GM12878 (cell line): ENCODE measurements around the gene CIP2A. TPM values are rescaled to one million over a fixed set of nuclear protein-coding genes. Genes with fewer than 3 reads are reported as not detected.

Experiments used
- CBFB ChIP-seq: IDR thresholded peaks from 2 replicates; pipeline ENCODE4 v1.6.1; 2016; ENCODE audit warnings: antibody characterized with exemption, low read depth
- FOS ChIP-seq: IDR thresholded peaks from 3 replicates; pipeline ENCODE4 v1.6.1; 2011; ENCODE audit warnings: borderline replicate concordance; ENCODE audit not compliant: insufficient read length; ENCODE audit errors: extremely low read depth
- NFIC ChIP-seq: IDR thresholded peaks from 2 replicates; pipeline ENCODE4 v1.6.1; 2012; ENCODE audit warnings: low read depth, mild to moderate bottlenecking, inconsistent platforms, low read length, moderate library complexity
- NFXL1 ChIP-seq: fragments of 450-650 bp; IDR thresholded peaks from 2 replicates; pipeline ENCODE4 v1.6.1; 2017; ENCODE audit warnings: antibody characterized with exemption, mild to moderate bottlenecking, borderline replicate concordance
- SIN3A ChIP-seq: IDR thresholded peaks from 2 replicates; pipeline ENCODE4 v1.6.1; 2012; ENCODE audit warnings: low read depth, low read length, improper control_type of control experiment
- polyA plus RNA-seq, 11 experiments: library from polyadenylated mRNA; depleted of rRNA in 4 of 11; unstranded in 6 of 11; stranded (reverse) in 5 of 11; fragments of >200 nt; fragmentation: Nextera tagmentation in 4 of 11; fragmentation: Illumina TruSeq in 1 of 11; extraction: Ambion mirVana in 4 of 11; extraction: Trizol in 1 of 11; gene quantifications; 1 replicate in 1 of 11; 2 replicates in 10 of 11; pipeline versions ENCODE4 v1.2.1 to v1.2.3, GENCODE V29; 2011 to 2016; ENCODE audit warnings: inconsistent platforms in 2 of 11, missing spikeins in 2 of 11, low read depth in 1 of 11
- total RNA-seq, 4 experiments: library from RNA; depleted of rRNA in 3 of 4; stranded (reverse); fragments of >200 nt in 3 of 4; fragmentation: Illumina TruSeq in 1 of 4; extraction: Trizol in 1 of 4; gene quantifications; 2 replicates each; pipeline versions ENCODE4 v1.2.1 to v1.2.3, GENCODE V29; 2013 to 2021
- TF ChIP-seq, protein P1 (sequence below): fragments of 450-650 bp; IDR thresholded peaks from 2 replicates; pipeline ENCODE4 v1.6.1; 2017; ENCODE audit warnings: antibody characterized with exemption, mild to moderate bottlenecking, moderate library complexity
- TF ChIP-seq, protein P2 (sequence below): IDR thresholded peaks from 2 replicates; pipeline ENCODE4 v1.6.1; 2011; ENCODE audit warnings: low read depth, mild to moderate bottlenecking, low read length, moderate library complexity, borderline replicate concordance; ENCODE audit errors: extremely low read depth
- TF ChIP-seq, protein P3 (sequence below): IDR thresholded peaks from 2 replicates; pipeline ENCODE4 v1.6.1; 2011; ENCODE audit warnings: borderline replicate concordance, low read depth, mild to moderate bottlenecking, moderate library complexity, mixed read lengths, low read length; ENCODE audit not compliant: insufficient read depth; ENCODE audit errors: extremely low read length
- TF ChIP-seq, protein P4 (sequence below): fragments of 450-650 bp; formaldehyde crosslinking; IDR thresholded peaks from 2 replicates; pipeline ENCODE4 v1.5.0; 2022; ENCODE audit warnings: mild to moderate bottlenecking, missing genetic modification characterization
- TF ChIP-seq, protein P5 (sequence below): fragments of 450-650 bp; IDR thresholded peaks from 2 replicates; pipeline ENCODE4 v1.6.1; 2017; ENCODE audit warnings: mild to moderate bottlenecking, moderate library complexity
- TF ChIP-seq, protein P6 (sequence below): fragments of 150-350 bp; IDR thresholded peaks from 2 replicates; pipeline ENCODE4 v1.6.1; 2016; ENCODE audit warnings: low read depth, low read length

Gene CIP2A
- total and polyA plus RNA-seq, 10 of the 15 experiments (the other 5 are each of a cell fraction or from before 2014, with no cell fraction given) = 12.5 to 29.7 (median 26.5) TPM

DNA sequence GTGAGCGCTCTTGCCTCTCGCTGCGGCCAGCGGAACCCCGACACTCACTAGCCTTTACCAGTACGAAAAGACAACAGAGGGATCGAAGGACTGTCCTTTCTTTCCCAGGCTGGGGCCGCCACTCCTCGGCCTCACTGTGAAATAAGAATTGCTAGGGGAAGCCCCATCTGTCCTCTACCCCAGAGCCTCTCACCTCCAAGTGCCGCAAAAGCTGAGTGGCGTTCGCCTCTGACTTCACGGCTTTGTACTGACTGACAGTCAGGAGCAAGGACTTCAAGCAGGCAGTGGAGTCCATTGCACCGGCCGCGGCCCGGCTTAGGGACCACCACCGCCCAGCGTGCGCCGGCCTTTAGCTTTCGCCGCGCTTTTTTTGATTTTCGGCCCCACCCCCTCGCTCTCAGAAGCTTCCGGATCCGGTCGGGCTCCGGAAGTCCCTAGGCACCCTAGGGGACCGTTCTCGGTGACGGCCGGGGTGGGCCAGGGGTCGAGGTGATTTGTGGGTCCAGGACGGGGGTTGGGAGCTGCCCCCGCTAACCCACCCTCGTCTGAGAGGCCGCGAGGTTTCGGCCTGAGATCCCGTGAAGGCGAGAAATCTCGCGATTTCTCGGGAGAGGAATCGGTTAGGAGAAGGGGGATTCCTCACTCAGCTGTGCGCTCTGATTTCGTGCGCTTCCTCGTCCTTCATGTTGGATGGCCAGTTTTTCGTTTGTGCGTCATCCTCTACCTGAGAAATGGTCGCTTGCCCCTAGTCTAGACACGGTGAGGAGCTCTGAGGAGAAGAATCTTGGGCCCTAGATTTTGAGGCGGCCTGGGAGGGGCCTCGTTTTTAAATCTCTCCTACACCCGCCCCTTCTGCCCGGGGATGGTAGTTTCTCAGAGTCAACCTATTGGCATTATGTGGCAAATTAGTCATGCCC is at the start of gene CIP2A, which contains the start of gene DZIP3 (continued):
- TF ChIP-seq, protein P1, sequence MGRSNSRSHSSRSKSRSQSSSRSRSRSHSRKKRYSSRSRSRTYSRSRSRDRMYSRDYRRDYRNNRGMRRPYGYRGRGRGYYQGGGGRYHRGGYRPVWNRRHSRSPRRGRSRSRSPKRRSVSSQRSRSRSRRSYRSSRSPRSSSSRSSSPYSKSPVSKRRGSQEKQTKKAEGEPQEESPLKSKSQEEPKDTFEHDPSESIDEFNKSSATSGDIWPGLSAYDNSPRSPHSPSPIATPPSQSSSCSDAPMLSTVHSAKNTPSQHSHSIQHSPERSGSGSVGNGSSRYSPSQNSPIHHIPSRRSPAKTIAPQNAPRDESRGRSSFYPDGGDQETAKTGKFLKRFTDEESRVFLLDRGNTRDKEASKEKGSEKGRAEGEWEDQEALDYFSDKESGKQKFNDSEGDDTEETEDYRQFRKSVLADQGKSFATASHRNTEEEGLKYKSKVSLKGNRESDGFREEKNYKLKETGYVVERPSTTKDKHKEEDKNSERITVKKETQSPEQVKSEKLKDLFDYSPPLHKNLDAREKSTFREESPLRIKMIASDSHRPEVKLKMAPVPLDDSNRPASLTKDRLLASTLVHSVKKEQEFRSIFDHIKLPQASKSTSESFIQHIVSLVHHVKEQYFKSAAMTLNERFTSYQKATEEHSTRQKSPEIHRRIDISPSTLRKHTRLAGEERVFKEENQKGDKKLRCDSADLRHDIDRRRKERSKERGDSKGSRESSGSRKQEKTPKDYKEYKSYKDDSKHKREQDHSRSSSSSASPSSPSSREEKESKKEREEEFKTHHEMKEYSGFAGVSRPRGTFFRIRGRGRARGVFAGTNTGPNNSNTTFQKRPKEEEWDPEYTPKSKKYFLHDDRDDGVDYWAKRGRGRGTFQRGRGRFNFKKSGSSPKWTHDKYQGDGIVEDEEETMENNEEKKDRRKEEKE = no peak
- TF ChIP-seq, protein P2, sequence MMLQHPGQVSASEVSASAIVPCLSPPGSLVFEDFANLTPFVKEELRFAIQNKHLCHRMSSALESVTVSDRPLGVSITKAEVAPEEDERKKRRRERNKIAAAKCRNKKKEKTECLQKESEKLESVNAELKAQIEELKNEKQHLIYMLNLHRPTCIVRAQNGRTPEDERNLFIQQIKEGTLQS = no peak
- TF ChIP-seq, protein P3, sequence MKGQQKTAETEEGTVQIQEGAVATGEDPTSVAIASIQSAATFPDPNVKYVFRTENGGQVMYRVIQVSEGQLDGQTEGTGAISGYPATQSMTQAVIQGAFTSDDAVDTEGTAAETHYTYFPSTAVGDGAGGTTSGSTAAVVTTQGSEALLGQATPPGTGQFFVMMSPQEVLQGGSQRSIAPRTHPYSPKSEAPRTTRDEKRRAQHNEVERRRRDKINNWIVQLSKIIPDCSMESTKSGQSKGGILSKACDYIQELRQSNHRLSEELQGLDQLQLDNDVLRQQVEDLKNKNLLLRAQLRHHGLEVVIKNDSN = no peak
- TF ChIP-seq SIN3A (peak; percentile 100), CBFB (peak; percentile 82), FOS (no peak), NFIC (peak; percentile 51; the same call in 1 of the 2 replicates), NFXL1 (no peak)
- TF ChIP-seq, protein P4, sequence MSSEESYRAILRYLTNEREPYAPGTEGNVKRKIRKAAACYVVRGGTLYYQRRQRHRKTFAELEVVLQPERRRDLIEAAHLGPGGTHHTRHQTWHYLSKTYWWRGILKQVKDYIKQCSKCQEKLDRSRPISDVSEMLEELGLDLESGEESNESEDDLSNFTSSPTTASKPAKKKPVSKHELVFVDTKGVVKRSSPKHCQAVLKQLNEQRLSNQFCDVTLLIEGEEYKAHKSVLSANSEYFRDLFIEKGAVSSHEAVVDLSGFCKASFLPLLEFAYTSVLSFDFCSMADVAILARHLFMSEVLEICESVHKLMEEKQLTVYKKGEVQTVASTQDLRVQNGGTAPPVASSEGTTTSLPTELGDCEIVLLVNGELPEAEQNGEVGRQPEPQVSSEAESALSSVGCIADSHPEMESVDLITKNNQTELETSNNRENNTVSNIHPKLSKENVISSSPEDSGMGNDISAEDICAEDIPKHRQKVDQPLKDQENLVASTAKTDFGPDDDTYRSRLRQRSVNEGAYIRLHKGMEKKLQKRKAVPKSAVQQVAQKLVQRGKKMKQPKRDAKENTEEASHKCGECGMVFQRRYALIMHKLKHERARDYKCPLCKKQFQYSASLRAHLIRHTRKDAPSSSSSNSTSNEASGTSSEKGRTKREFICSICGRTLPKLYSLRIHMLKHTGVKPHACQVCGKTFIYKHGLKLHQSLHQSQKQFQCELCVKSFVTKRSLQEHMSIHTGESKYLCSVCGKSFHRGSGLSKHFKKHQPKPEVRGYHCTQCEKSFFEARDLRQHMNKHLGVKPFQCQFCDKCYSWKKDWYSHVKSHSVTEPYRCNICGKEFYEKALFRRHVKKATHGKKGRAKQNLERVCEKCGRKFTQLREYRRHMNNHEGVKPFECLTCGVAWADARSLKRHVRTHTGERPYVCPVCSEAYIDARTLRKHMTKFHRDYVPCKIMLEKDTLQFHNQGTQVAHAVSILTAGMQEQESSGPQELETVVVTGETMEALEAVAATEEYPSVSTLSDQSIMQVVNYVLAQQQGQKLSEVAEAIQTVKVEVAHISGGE (CRISPR knock-in tag) = peak; percentile 54; the same call in 1 of the 2 replicates
- TF ChIP-seq, protein P5, sequence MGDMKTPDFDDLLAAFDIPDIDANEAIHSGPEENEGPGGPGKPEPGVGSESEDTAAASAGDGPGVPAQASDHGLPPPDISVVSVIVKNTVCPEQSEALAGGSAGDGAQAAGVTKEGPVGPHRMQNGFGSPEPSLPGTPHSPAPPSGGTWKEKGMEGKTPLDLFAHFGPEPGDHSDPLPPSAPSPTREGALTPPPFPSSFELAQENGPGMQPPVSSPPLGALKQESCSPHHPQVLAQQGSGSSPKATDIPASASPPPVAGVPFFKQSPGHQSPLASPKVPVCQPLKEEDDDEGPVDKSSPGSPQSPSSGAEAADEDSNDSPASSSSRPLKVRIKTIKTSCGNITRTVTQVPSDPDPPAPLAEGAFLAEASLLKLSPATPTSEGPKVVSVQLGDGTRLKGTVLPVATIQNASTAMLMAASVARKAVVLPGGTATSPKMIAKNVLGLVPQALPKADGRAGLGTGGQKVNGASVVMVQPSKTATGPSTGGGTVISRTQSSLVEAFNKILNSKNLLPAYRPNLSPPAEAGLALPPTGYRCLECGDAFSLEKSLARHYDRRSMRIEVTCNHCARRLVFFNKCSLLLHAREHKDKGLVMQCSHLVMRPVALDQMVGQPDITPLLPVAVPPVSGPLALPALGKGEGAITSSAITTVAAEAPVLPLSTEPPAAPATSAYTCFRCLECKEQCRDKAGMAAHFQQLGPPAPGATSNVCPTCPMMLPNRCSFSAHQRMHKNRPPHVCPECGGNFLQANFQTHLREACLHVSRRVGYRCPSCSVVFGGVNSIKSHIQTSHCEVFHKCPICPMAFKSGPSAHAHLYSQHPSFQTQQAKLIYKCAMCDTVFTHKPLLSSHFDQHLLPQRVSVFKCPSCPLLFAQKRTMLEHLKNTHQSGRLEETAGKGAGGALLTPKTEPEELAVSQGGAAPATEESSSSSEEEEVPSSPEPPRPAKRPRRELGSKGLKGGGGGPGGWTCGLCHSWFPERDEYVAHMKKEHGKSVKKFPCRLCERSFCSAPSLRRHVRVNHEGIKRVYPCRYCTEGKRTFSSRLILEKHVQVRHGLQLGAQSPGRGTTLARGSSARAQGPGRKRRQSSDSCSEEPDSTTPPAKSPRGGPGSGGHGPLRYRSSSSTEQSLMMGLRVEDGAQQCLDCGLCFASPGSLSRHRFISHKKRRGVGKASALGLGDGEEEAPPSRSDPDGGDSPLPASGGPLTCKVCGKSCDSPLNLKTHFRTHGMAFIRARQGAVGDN = no peak; the same call in 1 of the 2 replicates
- TF ChIP-seq, protein P6, sequence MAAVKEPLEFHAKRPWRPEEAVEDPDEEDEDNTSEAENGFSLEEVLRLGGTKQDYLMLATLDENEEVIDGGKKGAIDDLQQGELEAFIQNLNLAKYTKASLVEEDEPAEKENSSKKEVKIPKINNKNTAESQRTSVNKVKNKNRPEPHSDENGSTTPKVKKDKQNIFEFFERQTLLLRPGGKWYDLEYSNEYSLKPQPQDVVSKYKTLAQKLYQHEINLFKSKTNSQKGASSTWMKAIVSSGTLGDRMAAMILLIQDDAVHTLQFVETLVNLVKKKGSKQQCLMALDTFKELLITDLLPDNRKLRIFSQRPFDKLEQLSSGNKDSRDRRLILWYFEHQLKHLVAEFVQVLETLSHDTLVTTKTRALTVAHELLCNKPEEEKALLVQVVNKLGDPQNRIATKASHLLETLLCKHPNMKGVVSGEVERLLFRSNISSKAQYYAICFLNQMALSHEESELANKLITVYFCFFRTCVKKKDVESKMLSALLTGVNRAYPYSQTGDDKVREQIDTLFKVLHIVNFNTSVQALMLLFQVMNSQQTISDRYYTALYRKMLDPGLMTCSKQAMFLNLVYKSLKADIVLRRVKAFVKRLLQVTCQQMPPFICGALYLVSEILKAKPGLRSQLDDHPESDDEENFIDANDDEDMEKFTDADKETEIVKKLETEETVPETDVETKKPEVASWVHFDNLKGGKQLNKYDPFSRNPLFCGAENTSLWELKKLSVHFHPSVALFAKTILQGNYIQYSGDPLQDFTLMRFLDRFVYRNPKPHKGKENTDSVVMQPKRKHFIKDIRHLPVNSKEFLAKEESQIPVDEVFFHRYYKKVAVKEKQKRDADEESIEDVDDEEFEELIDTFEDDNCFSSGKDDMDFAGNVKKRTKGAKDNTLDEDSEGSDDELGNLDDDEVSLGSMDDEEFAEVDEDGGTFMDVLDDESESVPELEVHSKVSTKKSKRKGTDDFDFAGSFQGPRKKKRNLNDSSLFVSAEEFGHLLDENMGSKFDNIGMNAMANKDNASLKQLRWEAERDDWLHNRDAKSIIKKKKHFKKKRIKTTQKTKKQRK = no peak
